GOT3 (cell line): Measurements from ENCODE around the gene PDLIM7.

Source experiments
- DNase-seq: peaks from one replicate; lab custom pipeline; 2025; ENCODE audit warnings: mixed read lengths; lab: John Stamatoyannopoulos, UW

The PDLIM7 gene

DNA sequence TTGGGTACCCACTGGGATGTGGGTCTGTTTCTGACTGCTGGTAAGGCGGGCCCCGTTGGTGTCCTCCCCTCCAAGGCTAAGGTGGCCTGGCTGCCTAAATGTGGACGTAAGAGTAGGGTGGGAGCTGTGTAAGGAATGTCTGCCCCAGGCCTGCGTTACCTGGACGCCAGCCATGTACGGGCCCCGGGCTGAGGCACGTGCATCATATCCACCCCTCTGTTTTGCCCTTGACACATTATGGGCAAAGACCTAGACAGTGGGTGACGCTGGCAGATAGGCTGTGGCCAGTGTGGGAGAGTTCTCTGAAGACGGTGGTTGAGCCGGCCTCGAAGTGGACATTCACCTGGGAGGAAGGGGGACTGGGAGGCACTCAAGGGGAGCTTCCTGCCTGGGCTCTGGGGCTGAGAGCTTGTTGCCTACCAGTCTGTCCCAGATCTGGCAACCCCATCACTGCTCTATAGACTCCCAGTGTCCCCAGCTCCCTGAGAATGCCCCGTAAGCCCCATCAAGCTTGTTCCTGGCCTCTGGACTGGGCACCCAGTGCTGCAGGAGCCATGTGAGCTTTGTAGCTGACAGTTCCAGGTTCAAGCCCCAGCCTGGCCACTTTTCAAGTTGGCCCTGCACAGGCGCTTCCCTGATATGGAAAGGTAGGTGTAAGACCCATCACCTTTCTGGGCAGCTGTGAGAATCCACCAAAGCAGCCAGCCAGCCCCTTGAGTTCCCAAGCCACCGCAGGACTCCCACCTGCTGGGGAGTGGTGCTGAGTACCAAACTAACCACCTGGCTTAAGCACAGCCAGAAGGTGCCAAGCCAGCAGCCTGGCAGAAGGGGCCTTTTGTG, 54.0 kb downstream of the PDLIM7 start:
- no peak for DNase-seq

DNA sequence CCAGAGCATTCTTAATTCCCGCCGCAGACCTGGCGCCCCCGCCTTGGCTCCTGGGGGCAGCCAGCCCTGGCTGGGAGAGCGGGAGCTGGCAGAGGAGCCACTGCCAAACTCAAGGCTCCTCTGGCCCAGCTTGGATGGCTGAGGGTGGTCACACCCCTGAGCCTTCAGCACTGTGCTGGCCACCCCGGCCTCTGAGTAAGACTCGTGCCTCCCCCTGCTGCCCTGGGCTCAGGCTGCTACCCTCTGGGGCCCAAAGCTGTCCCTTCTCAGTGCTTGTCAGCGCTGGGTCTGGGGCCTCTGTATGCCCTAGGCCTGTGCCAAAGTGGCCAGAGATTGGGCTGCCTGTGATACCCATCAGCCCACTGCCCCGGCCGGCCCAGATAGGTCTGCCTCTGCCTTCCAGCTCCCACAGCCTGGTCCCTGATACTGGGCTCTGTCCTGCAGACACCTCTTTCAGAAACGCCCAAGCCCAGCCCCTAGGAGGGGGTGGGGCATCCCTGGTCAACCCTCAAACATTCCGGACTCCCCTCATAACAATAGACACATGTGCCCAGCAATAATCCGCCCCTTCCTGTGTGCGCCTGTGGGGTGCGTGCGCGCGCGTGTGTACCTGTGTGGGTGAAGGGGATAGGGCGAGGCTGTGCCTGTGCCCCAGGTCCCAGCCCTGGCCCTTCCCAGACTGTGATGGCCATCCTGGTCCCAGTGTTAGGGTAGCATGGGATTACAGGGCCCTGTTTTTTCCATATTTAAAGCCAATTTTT, 55.2 kb downstream of the PDLIM7 start:
- DNase-seq: no peak

DNA sequence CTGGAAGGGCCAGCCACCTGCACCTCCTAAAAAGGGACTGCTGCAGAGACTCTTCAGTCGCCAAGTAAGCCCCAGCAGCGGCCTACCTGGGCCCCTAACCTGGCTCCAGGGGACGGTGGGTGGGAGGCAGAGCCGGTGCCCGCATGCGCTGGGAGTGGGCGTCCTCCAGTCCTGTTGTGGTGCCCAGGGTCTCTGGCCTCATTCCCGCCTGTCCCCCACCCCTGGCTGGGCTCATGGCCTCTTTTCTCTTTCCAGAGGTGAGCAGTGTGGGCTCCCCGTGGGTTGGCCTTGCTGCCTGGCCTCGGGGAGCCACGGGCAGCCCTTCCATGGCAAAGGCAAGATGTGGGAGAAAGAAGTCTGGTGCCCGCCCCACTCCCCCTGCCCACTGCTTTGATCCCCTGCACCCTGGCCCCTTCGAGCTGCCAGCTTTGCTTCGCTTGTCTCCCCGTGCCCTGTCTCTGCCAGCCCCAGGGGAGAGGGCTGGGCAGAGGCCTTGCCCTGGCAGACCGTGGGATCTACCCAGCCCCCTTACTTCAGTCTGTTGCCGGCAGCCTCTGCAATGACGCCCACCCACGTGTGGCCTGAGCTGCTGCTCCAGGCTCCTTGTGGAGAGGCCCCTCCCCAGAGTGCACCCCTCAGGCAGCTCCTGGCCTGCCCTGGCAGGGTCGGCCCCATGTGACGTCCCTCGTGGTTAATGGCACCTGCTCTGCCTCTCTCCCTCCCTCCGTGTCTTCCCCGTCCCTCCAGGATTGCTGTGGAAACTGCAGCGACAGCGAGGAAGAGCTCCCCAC, 56.2 kb downstream of the PDLIM7 start:
- DNase-seq: no peak

DNA sequence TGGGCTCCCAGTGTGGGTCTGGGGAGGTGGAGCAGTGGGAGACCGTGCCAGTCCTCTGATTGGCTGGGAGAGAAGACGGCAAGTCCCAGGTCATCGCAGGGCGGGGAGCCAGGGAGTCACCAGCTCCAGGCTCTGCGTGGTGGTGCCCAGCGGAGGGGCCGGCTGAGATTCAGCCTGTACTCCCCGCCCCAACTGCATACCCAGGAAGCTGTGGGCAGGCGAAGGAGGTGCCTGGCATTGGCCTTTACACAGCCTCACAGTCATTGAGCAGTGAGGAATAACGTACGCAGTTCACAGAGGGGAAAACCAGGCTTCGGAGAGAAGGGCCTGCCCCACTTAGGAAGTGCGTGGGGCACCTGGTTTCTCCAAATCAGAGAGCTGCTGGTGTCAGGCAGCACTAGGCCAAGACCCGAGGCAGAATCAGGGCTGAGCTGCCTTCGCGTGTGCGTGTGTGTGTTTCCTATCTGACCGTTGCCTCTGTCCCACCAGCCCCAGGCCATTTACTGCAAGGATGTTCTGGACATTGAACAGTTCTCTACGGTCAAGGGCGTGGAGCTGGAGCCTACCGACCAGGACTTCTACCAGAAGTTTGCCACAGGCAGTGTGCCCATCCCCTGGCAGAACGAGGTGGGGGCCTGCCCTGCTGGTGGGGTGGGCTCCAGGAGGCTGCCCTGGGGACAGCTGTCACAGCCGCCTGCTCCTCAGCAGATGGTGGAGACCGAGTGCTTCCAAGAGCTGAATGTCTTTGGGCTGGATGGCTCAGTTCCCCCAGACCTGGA, 57.0 kb downstream of the PDLIM7 start:
- DNase-seq: no peak

DNA sequence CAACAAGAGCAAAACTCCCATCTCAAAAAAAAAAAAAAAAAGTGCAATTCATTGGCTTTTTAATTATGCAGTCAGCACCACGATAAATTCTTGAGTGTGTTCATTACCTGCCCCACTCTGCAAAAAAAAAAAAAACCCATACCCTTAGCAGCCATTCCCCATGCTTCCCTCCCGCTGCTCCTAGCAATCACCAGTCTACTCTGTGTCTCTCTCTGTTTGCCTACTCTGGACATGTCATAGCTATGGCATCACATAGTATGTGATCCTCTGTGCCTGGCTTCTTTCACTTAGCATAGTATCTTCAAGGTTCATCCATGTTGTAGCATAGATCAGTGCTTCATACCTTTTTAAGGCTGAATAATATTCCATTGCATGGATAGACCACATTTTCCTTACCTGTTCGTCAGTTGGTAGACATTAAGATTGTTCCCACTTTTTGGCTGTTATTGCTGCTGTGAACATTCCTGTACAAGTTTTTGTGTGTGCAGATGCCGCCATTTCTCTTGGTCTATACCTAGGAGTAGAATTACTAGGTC, 57.8 kb downstream of the PDLIM7 start:
- no peak for DNase-seq

DNA sequence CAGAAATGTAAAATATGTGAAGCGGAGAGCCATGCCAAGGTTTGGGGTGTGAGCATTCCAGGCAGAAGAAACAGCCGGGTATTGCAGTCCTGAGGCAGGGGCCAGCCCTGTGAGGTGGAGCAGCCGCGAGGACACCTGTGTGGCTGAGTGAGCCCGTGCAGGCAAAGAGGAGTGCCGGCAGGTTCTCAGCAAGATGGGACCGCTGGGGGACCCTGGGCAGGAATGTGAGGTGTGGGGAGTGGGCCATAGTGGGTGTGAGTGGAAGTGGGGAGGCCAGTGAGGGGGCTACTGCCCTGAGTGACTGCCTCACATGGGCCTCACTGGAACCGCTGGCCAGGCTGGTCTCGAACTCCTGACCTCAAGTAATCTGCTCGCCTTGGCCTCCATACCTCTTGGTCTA, 58.9 kb downstream of the PDLIM7 start:
- DNase-seq: no peak

DNA sequence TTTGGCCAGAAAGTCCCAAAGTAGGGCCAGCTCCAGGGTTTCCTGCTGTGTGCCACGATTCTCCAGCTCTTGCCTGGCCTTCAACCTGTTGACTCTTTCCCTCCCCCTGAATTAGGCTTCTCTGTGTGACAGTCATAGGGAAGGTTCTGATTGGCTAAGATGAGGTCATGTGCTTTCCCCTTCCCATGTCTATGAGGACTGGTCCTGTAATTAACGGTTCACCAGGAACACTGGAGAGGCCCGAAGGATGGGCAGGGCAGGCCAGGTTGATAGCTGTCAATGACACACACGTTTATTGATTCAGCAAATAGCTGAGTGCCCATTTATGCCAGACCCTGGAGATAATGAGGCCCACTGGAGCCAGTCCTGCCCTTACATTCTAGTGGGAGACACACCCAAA, 59.8 kb downstream of the PDLIM7 start:
- no peak for DNase-seq

DNA sequence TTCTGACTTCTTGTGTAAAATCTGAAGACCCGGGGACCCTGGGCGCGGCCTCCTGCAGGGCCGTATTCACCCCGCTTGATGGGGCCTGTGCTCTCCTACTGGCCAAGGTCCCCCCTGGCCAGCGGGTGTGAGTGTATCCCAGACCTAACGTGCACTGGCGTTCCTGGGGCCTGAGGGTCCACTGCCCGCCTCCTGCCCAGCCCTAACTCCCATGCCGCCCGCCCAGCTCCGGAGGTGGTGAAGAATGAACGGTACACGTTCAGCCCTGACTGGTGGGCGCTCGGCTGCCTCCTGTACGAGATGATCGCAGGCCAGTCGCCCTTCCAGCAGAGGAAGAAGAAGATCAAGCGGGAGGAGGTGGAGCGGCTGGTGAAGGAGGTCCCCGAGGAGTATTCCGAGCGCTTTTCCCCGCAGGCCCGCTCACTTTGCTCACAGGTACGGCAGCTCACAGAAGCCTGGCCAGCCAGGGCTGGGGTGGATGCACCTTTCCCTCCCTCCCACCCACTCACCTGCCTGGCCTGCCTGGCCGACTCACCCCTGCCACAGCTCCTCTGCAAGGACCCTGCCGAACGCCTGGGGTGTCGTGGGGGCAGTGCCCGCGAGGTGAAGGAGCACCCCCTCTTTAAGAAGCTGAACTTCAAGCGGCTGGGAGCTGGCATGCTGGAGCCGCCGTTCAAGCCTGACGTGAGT, 61.4 kb downstream of the PDLIM7 start:
- no peak for DNase-seq

DNA sequence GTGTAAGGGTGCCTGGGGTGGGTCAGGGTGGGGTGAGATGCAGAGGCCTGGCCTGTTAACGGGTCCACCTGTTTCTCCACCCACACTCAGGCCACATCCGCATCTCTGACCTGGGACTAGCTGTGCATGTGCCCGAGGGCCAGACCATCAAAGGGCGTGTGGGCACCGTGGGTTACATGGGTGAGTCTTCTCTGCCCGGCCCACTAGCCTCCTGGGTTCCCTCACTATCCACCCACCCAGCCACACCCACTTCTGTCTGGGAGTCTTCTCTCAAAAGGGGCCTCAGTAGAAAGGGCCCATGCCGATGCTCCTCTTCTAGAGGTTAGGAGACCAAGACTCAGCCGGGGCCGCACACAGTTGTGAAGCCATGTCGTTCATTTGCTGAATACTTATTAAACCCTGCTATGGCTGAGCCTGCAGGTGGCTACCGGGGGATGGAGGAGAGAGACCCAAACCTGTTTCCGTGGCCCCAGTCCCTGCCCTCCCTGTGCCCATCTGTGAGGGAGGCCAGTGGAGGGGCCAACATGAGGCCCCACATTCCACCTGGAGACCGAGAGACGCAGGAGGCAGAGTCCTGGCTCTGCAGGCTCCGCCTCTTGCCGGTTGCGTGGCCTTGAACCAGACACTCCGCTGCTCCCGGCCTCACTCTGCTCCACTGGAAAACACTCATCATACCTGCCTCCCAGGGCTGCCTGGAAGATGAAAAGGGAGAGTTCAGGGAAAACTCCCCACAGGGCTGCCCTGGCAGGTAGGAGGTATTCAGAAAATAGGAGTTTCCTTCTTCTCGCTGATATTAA, 62.3 kb downstream of the PDLIM7 start:
- DNase-seq: no peak

DNA sequence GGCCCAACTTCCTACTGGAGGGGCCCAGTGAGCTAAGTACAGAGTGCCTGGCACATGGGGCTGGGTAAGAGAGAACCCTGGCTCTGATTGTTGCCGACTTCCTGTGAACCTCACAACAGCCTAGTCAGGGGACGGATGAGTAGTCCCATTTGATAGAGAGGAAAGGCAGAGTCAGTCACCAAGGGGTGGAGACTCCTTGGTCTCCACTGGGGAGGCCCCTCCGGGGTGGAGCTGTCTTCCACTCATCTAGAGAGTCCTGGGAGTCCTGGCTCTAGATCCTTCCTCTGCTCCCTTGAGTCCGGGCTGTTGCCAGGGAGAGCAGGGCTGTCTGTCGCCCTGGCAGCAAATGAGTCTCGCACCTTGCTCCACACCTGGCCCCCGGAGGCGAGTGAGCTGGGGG, 63.0 kb downstream of the PDLIM7 start:
- no peak for DNase-seq

DNA sequence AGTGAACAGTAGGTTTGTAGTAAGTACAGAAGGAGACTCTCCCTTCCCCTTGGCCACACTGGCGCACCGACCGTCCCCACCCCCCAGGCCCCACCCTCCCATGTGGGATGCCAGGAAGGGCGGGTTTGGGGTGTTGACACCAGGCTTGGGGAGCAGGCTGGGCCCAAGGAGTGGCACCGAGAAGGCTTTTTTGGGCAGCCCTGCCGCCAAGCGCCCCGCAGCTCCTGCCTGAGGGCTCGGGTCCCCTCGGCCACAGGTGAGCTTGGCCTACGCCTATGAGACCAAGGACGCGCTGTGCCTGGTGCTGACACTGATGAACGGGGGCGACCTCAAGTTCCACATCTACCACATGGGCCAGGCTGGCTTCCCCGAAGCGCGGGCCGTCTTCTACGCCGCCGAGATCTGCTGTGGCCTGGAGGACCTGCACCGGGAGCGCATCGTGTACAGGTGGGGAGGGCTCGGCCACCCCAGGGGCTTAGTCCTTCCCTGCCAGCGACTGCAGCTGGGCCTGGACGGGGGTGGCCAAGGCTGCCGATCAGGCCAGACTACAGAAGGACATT, 63.7 kb downstream of the PDLIM7 start:
- DNase-seq: no peak
